Kidney epithelial cell (primary cell): ENCODE results near the gene FGFR1OP2. TPM values are rescaled to one million over a fixed set of nuclear protein-coding genes. Genes with fewer than 3 reads are reported as not detected.
"Not testable (repeated sequence)": the region's sequence is repeated elsewhere in the genome, so short reads cannot be mapped to it uniquely, and the experiment has no call there.

Source experiments
- DNase-seq: peaks from one replicate; pipeline ENCODE4 v3.0.0-alpha.2; 2010; ENCODE audit warnings: low read depth
- H3K27me3 ChIP-seq: 2 replicates; pipeline ENCODE4 v1.6.0; 2011; ENCODE audit warnings: low read length; ENCODE audit not compliant: control insufficient read depth, insufficient read depth
- H3K36me3 ChIP-seq: 2 replicates; pipeline ENCODE4 v1.5.1; 2011; ENCODE audit warnings: low read length; ENCODE audit not compliant: control insufficient read depth, insufficient read depth
- H3K4me3 ChIP-seq: 2 replicates; pipeline ENCODE4 v1.5.1; 2011; ENCODE audit warnings: low read depth, mild to moderate bottlenecking, control low read depth, low read length
- CTCF ChIP-seq: IDR thresholded peaks from 2 replicates; pipeline ENCODE4 v1.5.1; 2011; ENCODE audit warnings: mild to moderate bottlenecking, moderate library complexity, low read length, control low read depth, inconsistent platforms; ENCODE audit not compliant: insufficient read depth, poor library complexity, severe bottlenecking
- total RNA-seq: library from RNA; depleted of rRNA; stranded (reverse); fragments of >200 nt; gene quantifications from 2 replicates; pipeline ENCODE4 v1.2.3, GENCODE V29; 2015

Gene FGFR1OP2
- total RNA-seq, 1 donor from 2014 or later = 27.6 TPM

DNA sequence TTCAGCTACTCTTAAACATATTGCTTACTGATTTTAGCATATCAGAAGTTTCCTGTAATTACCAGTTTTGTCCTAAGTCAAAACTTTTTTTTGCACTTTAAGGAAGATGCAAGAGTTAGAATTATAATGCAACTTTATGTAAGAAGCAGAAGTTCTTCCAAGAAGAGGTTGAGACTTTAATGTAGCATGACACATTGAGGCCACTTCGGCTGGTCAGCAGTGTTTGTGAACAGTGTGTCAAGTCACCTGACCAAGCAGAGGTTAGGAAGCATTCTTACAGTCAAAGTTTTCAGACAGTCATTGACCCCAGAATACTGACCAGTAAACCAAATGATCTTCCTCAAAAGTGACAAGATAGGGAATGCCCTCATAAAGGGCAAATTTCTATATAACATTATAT lies 15.2 kb downstream of the FGFR1OP2 start:
- DNase-seq = no peak
- Histone ChIP-seq H3K4me3 (no peak overlapping the region), H3K27me3 (no peaks in the 10 kb centered on the region), H3K36me3 (peaks cover 1% of the 10 kb centered on the region)
- TF ChIP-seq CTCF = no peak

- Histone ChIP-seq H3K36me3 (peaks cover 1% of the 10 kb centered on the region), H3K4me3 (no peak overlapping the region), H3K27me3 (no peaks in the 10 kb centered on the region)
- DNase-seq = no peak
- TF ChIP-seq CTCF = no peak
These were observed 15.8 kb downstream of the FGFR1OP2 start for GRCh38 chr12:26954027-26954426.

GRCh38 chr12:26961391-26961790 lies 23.1 kb downstream of the FGFR1OP2 start:
- not testable (repeated sequence) for H3K36me3 ChIP-seq, H3K27me3 ChIP-seq, DNase-seq, H3K4me3 ChIP-seq

GRCh38 chr12:26961803-26962202 lies 23.5 kb downstream of the FGFR1OP2 start:
- no peak for TF ChIP-seq CTCF
- Histone ChIP-seq H3K36me3 (no peaks in the 10 kb centered on the region), H3K4me3 (no peak overlapping the region), H3K27me3 (no peaks in the 10 kb centered on the region)
- no peak for DNase-seq

GRCh38 chr12:26963413-26963812 lies 25.1 kb downstream of the FGFR1OP2 start:
- Histone ChIP-seq H3K36me3 (no peaks in the 10 kb centered on the region), H3K4me3 (no peak overlapping the region), H3K27me3 (no peaks in the 10 kb centered on the region)
- no peak for DNase-seq
- TF ChIP-seq CTCF = no peak

DNA sequence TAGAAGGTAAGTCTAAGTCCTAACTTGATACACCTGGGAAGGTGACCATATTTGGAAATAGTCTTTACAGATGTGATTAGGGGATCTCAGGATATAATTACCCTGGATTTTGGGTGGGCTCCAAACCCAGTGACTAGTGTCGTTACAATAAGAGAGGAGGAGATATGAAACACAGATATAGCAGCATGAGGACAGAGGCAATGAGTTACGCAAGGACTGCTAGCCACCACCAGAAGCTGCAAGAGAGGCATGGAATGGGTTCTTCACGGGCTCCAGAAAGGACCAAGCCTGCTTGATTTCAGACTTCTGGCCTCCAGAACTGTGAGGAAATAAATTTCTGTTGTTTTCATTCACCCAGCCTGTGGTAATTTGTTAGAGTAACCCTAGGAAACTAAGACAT lies 28.6 kb downstream of the FGFR1OP2 start:
- no peak overlapping the region for H3K4me3 ChIP-seq
- no peak for DNase-seq
- no peak for TF ChIP-seq CTCF
- H3K36me3 ChIP-seq = no peaks in the 10 kb centered on the region
- H3K27me3 ChIP-seq = no peaks in the 10 kb centered on the region
